AG20443 (cell line): Measurements from ENCODE around the gene PLA2G6.
A peak's percentile ranks its signal among the peaks of the same experiment; 100 is the strongest.

Experiments
- DNase-seq: peaks from one replicate; pipeline ENCODE4 v3.0.0; 2012; ENCODE audit warnings: low spot score, mixed read lengths

Gene PLA2G6

GRCh38 chr22:38181453-38182200, at the start of gene PLA2G6:
PLA2G6 (minus strand) TSS chr22:38181830; CDS start chr22:38169426, 12,404 bp downstream.
- peak; percentile 97 for DNase-seq

GRCh38 chr22:38230916-38231315, 49.3 kb upstream of the PLA2G6 start:
- DNase-seq, result no peak

DNA sequence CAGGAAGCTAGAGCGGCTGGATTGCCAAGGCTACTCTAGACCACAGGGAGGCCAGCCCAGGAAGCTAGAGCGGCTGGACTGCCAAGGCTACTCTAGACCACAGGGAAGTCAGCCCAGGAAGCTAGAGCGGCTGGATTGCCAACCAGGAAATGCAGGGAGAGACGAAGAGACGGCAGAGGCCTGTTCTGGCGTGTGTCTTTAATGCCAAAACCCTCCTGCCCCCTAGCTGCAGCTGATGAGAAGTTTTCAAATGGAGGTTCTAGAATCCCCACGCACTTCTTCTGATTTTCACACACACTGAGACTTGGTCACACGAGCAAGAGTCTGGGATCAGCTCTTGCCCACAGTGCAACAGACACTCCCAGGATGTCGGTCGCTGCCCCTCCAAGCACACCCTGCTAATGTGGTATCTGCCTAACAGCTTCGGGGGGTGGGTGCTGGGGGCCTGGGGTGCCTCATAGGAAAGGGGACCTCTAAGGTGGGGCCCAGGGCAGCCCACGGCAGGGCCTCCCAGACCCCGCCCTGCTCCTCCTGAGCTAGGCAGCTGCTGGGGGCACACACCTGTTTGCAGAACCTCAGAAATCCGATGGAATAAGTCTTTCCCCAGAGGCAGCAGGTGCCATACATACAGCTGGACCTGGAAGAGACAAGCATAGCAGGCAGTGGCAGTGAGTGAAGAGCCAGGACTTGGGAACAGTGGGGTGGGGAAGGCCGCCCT, 48.6 kb upstream of the PLA2G6 start:
- DNase-seq, result peak; percentile 74

GRCh38 chr22:38228873-38229740, 47.5 kb upstream of the PLA2G6 start:
- peak; percentile 78 for DNase-seq

DNA sequence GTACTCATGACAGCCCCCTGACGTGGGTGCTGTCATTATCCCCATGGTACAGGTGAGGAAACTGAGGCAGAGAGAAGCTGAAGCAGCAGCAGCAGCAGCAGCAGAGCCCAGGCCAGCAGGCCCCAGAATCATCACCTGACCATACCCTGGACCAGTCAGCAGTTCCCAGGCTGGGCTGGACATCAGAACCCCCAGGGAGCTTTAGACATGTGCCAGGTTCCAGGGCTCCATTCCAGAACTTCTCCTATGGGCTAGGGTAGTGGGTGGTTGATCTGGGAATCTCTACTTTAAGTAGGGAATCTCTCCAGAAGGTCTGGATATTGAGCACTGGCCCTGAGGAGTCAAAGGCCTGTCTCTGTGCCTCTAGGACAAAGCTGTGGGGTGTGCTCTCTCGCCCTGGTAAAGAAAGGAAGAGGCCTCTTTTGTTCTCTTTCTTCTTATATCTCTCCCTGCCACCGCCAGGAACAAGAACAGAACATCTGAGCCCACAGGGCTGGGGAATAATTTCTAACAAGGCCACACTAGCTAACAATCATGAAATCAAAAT, 46.8 kb upstream of the PLA2G6 start:
- DNase-seq, result no peak

DNA sequence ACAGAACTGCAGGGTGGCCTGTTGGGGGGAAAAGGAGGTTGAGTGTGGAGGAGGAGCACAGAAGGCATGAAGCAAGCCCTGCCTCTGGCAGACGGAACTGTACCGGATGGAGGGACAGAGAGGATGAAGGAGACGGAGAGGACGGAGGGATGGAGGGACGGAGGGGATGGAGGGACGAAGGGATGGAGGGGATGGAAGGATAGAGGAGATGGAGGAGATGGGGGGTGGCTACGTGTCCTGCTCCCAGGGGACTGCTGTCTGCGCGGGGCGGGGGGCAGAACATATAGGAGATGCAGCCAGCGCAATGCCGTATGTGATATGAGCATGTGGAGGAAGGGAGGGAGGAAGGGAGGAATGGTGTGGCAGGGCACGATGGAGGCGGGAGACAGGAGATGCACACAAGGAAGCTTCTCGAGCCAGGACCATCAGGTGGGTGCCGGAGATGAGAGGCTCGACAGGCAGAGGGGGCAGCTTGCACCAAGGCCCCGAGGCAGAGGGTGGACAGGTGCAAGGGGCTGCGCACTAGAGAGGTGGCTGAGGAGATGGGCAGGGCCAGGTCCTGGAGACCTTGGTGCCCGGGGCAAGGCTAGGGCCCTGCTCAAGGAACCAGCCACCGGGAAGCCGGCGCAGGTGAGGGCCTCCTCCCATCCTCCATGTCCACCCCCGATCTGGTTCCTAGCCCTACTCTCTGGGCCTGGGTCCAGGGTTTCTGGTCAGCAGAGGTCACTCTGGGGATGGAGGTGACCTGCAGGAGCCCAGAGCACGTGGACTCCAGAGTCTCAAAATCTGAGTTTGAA, 45.4 kb upstream of the PLA2G6 start:
- no peak for DNase-seq

DNA sequence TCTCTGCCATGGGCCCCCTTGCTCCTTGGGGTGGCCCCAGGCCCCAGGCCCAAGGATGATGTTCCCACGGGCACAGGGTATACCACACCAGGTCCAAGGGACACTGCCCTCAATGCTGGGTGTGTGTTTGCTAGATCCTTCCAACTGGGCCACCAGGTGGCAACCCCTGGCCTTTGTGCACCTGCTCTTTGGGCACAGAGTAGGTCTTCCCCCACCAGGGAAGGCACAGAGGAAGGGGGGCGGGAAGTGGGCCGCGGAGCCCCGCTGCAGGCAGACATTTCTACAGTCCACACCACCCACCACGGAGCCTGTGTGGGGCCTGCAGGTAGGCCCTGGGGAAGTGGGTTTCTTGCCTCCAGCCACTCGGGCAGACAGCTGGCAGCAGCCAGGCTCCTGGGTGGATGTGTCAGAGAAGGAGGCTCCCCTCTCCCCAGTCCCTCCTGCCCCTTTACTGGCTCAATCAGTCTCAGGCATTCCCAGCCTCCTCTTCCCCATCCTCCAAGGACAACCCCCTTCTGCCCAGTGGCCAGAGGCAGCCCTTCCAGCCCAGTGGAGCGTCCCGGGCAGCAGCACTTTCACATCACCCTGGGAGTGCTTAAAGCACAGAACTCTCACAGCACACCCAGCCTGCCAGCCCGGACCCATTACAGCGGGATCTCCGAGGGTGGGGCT, 41.8 kb upstream of the PLA2G6 start:
- no peak for DNase-seq

GRCh38 chr22:38222797-38223119, 41.1 kb upstream of the PLA2G6 start:
- DNase-seq, result no peak

DNA sequence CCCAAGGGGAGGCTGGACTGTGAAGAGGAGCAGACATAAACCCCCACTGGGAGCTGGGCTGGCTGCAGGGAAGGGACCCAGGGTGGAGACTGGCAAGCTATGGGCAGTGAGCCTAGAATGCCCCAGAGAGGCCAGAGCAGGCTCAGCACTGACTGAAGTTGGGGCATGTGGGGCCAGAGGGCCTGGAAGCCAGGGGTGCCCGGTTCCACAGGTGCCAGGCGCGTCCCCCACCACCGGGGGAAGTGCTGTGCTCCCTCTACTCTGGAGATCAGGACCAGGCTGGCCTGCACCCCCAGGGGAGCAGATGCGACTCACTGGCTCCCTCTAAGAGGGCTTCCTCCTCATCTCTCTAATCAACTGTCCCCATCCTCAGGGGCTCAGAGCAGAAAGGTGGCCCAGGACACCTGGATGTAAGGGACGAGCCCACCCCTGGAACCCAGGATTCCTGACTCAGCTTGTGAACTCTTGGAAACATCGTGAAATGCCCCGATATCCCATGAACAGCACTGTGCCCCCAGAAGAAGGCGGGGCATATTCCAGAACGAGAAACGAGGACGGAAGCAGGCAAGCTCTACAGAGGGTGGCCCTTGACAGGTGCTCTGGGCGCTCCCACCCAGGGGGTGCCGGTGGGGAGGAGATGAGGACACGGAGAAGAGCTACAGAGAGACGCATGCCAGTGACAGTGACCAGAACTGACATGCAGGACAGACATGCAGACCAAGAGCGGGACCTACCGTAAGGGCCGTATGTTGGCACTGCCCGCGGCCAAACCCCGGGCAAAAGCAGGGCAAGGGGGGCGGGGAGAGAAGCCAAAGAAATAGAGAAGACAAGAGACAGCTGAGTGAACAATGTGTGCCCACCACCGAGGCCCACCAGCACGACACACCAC, 40.5 kb upstream of the PLA2G6 start:
- DNase-seq, result no peak

DNA sequence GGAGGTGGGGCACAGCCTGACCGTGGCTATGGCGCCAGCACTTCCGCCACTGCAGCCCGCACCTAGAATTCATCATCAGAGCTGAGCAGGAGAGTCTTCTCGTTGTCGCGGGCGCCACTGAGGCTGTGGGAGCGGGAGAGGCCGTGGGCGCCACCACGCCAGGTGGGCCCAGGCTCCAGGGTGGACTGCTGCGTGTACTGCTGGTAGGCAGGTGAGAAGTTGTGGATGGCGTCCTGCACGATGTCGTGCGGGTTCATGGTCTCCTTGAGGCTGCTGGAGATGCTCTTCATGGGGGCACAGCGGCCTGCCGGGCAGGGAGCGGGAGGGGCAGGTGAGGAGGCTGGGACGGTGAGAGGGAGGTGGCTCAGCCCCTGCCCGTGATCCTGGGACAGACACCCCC, 39.8 kb upstream of the PLA2G6 start:
- DNase-seq, result no peak

DNA sequence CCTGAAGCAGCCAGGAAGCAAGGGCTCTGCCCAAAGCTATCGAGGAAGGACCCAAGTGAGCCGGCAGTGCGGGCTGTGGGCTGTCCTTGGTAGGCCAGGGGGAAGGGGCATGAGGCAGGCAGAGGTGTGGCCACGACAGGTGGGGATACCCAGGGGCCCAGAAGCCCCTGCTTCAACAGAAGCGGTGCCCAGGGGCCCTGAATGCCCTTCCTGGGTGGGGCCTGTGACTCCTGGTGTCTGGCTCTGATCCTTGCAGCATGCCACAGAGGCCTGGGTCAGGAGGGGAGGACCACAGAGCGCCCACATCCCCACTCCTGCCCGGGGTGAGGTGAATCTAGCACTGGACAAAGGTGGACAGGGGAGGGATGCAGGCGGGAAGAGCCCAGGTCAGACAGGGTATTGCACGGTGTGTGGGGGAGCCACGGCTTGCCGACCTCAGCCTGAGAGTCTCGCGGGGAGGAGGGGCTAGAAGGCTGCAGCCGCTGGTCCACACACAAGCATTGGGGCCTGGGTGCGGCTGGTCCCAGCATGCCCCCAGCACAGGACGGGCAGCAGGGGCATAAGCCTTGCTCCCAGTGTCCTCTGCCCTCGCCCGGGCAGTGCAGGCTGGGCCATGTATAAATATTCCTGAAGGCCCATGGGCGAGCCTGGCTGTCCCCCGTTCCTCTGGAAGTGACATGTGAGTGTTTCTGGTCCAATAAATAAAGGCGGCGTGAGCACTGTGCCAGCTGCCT, 39.2 kb upstream of the PLA2G6 start:
- DNase-seq, result no peak

DNA sequence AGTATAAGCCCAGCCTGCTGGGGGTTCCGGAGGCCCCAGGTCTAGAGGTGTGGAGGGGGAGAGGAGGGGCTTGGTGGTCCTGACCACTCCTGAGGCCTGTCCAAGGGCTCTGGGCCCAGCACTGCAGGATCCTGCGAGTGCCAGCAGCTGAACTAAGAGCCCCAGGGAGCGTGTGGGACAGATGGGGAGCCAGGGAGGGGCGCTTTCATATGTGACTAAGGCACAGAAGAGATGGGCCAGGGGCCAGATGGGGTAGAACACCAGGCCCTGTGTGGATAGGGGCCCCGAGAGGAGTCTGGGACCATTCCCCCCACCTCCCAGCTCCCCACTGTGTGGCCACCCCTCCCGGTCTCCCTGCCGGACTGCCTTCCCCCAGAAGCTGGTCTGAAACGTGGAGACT, 38.5 kb upstream of the PLA2G6 start:
- DNase-seq, result no peak

DNA sequence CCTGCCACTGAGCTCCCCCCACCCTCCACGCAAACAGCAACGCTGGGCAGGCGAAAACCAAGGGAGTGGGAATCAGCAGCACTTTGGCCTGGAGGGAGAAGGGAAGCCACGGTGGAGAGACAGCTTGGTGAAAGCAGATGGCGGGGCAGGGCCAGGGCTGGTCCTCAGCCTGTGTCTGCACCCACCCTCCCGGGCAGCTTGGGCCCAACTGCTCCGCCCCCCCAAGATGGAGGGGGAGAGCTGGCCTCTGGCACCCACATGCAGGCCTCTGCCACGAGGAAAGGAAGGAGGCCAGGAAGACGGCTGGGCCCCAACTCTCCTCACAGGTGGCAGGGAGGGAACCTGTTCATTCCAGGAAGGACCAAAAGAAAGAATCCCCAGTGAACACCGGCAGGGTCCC, 38.0 kb upstream of the PLA2G6 start:
- DNase-seq, result no peak

GRCh38 chr22:38218661-38219622, 37.3 kb upstream of the PLA2G6 start:
- DNase-seq, result peak; percentile 90

- no peak for DNase-seq
Observed at GRCh38 chr22:38215156-38216038, 33.8 kb upstream of the PLA2G6 start.

GRCh38 chr22:38214302-38215056, 32.8 kb upstream of the PLA2G6 start:
- DNase-seq, result peak; percentile 88

- DNase-seq, result no peak
Observed at GRCh38 chr22:38213990-38214301, 32.3 kb upstream of the PLA2G6 start.
